Esophagus muscularis mucosa (tissue), 4 donors: ENCODE measurements around the gene SLC39A10. TPM values are rescaled to one million over a fixed set of nuclear protein-coding genes. Genes with fewer than 3 reads are reported as not detected.

ENCODE experiments used
- DNase-seq: peaks from one replicate; pipeline ENCODE4 v3.0.0-alpha.2; 2017; ENCODE audit errors: extremely low spot score
- H3K27ac ChIP-seq, 4 donors: fragments of 200-600 bp; sonication (generic); replicated peaks in 1 of 4; 1 replicate in 3 of 4; 2 replicates in 1 of 4; pipeline ENCODE4 v1.5.1; 2016 to 2019; ENCODE audit warnings: mild to moderate bottlenecking in 1 of 4
- H3K27me3 ChIP-seq, 4 donors: fragments of 200-600 bp; sonication (generic); one replicate each; pipeline versions ENCODE4 v1.5.1 to v1.6.0; 2016 to 2019
- H3K36me3 ChIP-seq, 4 donors: fragments of 200-600 bp; sonication (generic); one replicate each; pipeline ENCODE4 v1.5.1; 2016 to 2019
- H3K4me1 ChIP-seq, 4 donors: fragments of 200-600 bp; sonication (generic); one replicate each; pipeline ENCODE4 v1.5.1; 2016 to 2019
- H3K4me3 ChIP-seq, 4 donors: fragments of 200-600 bp; sonication (generic); 1 replicate in 2 of 4; 2 replicates in 2 of 4; pipeline ENCODE4 v1.5.1; 2016 to 2019; ENCODE audit warnings: mild to moderate bottlenecking in 4 of 4, moderate library complexity in 1 of 4
- H3K9me3 ChIP-seq, 4 donors: fragments of 200-600 bp; sonication (generic); 1 replicate in 3 of 4; 2 replicates in 1 of 4; pipeline ENCODE4 v1.5.1; 2016 to 2019
- CTCF ChIP-seq, 3 experiments: fragments of 200-600 bp in 2 of 3; fragments of 450-650 bp in 1 of 3; sonication (generic) in 2 of 3; IDR thresholded peaks; one replicate each; pipeline ENCODE4 v1.5.1; 2017 to 2019; ENCODE audit warnings: antibody characterized with exemption in 3 of 3, mild to moderate bottlenecking in 2 of 3, moderate library complexity in 1 of 3
- EP300 ChIP-seq: sonication (generic); formaldehyde crosslinking; IDR thresholded peaks from one replicate; pipeline ENCODE4 v1.6.1; 2017; ENCODE audit warnings: antibody characterized with exemption
- POLR2A ChIP-seq: fragments of 450-650 bp; IDR thresholded peaks from one replicate; pipeline ENCODE4 v1.6.1; 2017; ENCODE audit warnings: antibody characterized with exemption, moderate library complexity, mild to moderate bottlenecking, low read depth
- POLR2AphosphoS5 ChIP-seq, 2 donors: sonication (generic); formaldehyde crosslinking; IDR thresholded peaks; one replicate each; pipeline ENCODE4 v1.6.1; 2017; ENCODE audit warnings: antibody characterized with exemption in 2 of 2
- WGBS: methylation state at CpG from one replicate; pipeline ENCODE4 v1.1.5; 2018; 5-methylcytosine and 5-hydroxymethylcytosine counted together
- intact Hi-C: fragments of 100-400 bp; cut with DNase I; formaldehyde crosslinking; loops from one replicate; pipeline ENCODE4 v1.15.1; 2023
- total RNA-seq, 4 donors: library from RNA; depleted of rRNA; stranded (reverse); fragments of >200 nt; gene quantifications; one replicate each; pipeline versions ENCODE4 v1.1.0 to v1.2.1, GENCODE V29; 2016

SLC39A10 gene
- total RNA-seq, 4 donors from 2014 or later: 7.1 to 9.5 (median 8.3) TPM

- H3K36me3 ChIP-seq: peaks cover 13 to 54% (median 24%) of the 10 kb centered on the region in 4 donors
- no peak for DNase-seq
- TF ChIP-seq POLR2A (no peak), CTCF (IDR thresholded peaks at IDR 0.05) (no peak), POLR2AphosphoS5 (IDR thresholded peaks at IDR 0.05) (no peak), EP300 (no peak)
- WGBS: 94% methylated on average over 4 of the region's 4 CpGs
- no peaks in the 10 kb centered on the region for H3K9me3 ChIP-seq
- no peaks in the 10 kb centered on the region for H3K27me3 ChIP-seq
- intact Hi-C loops: no loop called here
- H3K4me1 ChIP-seq: peaks cover 0 to 4% (median 0%) of the 10 kb centered on the region in 4 donors
- no peak overlapping the region for H3K4me3 ChIP-seq
- H3K27ac ChIP-seq: no peak overlapping the region
Observed at GRCh38 chr2:195727106-195727505, 70.1 kb downstream of the SLC39A10 start.

- H3K9me3 ChIP-seq: no peaks in the 10 kb centered on the region
- no peaks in the 10 kb centered on the region for H3K27me3 ChIP-seq
- peaks cover 13 to 63% (median 28%) of the 10 kb centered on the region in 4 donors for H3K36me3 ChIP-seq
- no peak overlapping the region for H3K27ac ChIP-seq
- TF ChIP-seq CTCF (IDR thresholded peaks at IDR 0.05): no peak
- TF ChIP-seq POLR2AphosphoS5 (IDR thresholded peaks at IDR 0.05): no peak
- TF ChIP-seq POLR2A: no peak
- TF ChIP-seq EP300: no peak
- H3K4me1 ChIP-seq: peaks cover 0 to 4% (median 0%) of the 10 kb centered on the region in 4 donors
- intact Hi-C loops: no loop called here
- 99% methylated on average over 3 of the region's 3 CpGs for WGBS
- H3K4me3 ChIP-seq: no peak overlapping the region
- DNase-seq: no peak
Observed at GRCh38 chr2:195730912-195731311, 73.9 kb downstream of the SLC39A10 start.

GRCh38 chr2:195732574-195732973, 75.5 kb downstream of the SLC39A10 start:
- 56% methylated on average over 1 of the region's 1 CpG for WGBS
- Histone ChIP-seq H3K27me3 (no peaks in the 10 kb centered on the region), H3K27ac (no peak overlapping the region), H3K4me3 (no peak overlapping the region), H3K9me3 (no peaks in the 10 kb centered on the region), H3K4me1 (no peaks in the 10 kb centered on the region), H3K36me3 (peaks cover 13 to 63% (median 28%) of the 10 kb centered on the region in 4 donors)
- DNase-seq: no peak
- TF ChIP-seq POLR2A (no peak), EP300 (no peak), POLR2AphosphoS5 (IDR thresholded peaks at IDR 0.05) (no peak)
- intact Hi-C loops: no loop called here

- intact Hi-C loops: no loop called here
- no peak for TF ChIP-seq EP300
- H3K36me3 ChIP-seq: peaks cover 9 to 53% (median 26%) of the 10 kb centered on the region in 4 donors
- DNase-seq: no peak
- no peaks in the 10 kb centered on the region for H3K4me1 ChIP-seq
- H3K4me3 ChIP-seq: no peak overlapping the region
- H3K27ac ChIP-seq: no peak overlapping the region
- no peaks in the 10 kb centered on the region for H3K27me3 ChIP-seq
- H3K9me3 ChIP-seq: no peaks in the 10 kb centered on the region
Observed at GRCh38 chr2:195733831-195734230, 76.8 kb downstream of the SLC39A10 start.

GRCh38 chr2:195734395-195734794, 77.4 kb downstream of the SLC39A10 start:
- H3K4me3 ChIP-seq: no peak overlapping the region

More at GRCh38 chr2:195734395-195734794, 77.4 kb downstream of the SLC39A10 start:
- peaks cover 8 to 48% (median 21%) of the 10 kb centered on the region in 4 donors for H3K36me3 ChIP-seq
- no peak overlapping the region for H3K27ac ChIP-seq
- H3K9me3 ChIP-seq: no peaks in the 10 kb centered on the region
- DNase-seq: no peak
- no peak for TF ChIP-seq CTCF (IDR thresholded peaks at IDR 0.05)
- TF ChIP-seq EP300: no peak
- TF ChIP-seq POLR2A: no peak
- no peak for TF ChIP-seq POLR2AphosphoS5 (IDR thresholded peaks at IDR 0.05)
- no peaks in the 10 kb centered on the region for H3K4me1 ChIP-seq
- 91% methylated on average over 6 of the region's 6 CpGs for WGBS
- intact Hi-C loops: no loop called here
- H3K27me3 ChIP-seq: no peaks in the 10 kb centered on the region
